ENCODE measurements around the gene PSME3IP1.
A peak's percentile ranks its signal among the peaks of the same experiment; 100 is the strongest.
"Not testable (repeated sequence)": the region's sequence is repeated elsewhere in the genome, so short reads cannot be mapped to it uniquely, and the experiment has no call there.

The PSME3IP1 gene, protein sequence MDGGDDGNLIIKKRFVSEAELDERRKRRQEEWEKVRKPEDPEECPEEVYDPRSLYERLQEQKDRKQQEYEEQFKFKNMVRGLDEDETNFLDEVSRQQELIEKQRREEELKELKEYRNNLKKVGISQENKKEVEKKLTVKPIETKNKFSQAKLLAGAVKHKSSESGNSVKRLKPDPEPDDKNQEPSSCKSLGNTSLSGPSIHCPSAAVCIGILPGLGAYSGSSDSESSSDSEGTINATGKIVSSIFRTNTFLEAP

GRCh38 chr16:57185945-57186871 is at the start of gene PSME3IP1, which contains the start of gene RSPRY1:
PSME3IP1 (minus strand) TSS chr16:57186039; CDS start chr16:57173854, 12,185 bp downstream.
RSPRY1 (plus strand) TSS chr16:57186329; CDS start chr16:57204659, 18,330 bp downstream.
- peak; percentile 83 to 99 for DNase-seq

DNA sequence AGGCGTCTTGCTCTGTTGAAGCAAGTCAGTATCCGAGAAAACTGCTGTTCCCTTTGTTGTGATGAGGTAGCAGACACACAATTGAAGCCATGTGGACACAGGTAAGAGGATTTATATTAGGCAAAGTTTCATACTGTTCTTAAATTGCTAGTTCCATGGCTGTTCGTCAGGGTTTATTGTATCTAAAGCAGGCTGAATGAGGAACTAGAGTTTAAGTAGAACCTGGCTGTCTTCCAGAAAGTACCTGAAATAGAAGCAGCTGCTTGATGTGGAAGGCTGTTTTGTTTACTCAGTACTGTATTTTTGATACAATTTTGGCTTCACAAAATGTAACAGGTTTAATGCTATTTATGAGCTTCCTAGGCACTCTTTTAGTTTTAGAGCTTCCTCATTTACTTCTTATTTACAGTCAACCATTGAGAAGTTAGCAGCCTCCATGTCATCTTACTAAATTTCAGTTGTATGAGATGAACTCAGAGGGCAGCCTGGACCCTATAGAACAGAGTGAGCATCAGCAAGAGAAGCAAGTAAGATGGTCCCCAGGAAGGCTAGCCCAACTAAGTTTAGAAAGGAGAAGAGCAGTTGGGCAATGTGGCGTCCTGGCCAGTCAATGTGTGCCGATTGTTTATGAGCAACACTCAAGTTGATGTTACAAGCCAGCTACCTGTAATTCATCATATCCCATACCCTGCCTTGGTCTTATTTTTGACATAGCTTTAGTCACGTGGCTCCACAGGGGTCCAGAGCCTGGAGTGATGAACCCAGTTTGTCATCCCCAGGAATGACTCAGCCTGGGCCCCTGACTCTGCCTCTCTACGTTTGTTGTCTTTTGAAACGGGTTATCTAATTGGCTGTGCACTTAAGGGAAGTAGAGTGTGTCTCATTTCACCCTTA is 49.5 kb upstream of the PSME3IP1 start:
- DNase-seq: no peak

- DNase-seq: no peak
Measured at GRCh38 chr16:57234707-57235092, 48.9 kb upstream of the PSME3IP1 start.

DNA sequence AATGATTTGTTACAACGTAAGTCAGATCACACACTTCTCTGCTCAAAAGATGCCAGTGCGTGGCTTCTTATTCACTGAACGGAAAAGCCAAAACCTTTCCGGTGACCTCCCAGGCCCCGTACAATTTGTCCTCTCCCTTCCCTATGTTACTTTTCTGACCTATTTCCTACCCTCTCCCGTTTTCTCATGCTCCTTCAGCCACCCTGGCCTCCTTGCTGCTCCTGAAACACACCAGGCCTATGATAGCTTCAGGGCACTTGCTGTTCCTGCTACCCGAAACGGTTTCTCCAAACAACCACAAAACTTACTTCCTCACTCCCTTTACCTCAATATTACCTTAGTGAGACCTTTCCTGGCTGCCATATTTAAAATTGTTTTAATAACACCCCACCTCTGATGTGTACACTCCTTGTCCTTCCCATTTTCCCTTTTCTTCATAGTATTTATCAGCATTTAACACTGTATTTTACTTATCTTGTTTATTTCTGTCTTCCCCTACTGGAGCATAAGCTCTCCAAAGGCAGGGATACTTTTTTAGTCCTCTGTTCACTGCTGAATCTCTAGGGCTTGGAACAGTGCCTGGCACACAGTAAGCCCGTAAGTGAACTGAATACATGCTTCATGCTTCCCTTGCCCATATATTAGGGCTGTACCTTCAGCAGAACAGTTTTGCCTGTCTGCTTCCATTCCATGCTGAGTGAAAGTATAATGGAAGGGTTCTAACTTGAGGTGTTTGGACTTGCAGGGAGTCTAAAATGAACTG is 48.3 kb upstream of the PSME3IP1 start:
- no peak for DNase-seq

GRCh38 chr16:57231821-57232350 is 46.0 kb upstream of the PSME3IP1 start:
- no peak for DNase-seq

- DNase-seq: no peak
Measured at GRCh38 chr16:57229079-57229478, 43.2 kb upstream of the PSME3IP1 start.

DNA sequence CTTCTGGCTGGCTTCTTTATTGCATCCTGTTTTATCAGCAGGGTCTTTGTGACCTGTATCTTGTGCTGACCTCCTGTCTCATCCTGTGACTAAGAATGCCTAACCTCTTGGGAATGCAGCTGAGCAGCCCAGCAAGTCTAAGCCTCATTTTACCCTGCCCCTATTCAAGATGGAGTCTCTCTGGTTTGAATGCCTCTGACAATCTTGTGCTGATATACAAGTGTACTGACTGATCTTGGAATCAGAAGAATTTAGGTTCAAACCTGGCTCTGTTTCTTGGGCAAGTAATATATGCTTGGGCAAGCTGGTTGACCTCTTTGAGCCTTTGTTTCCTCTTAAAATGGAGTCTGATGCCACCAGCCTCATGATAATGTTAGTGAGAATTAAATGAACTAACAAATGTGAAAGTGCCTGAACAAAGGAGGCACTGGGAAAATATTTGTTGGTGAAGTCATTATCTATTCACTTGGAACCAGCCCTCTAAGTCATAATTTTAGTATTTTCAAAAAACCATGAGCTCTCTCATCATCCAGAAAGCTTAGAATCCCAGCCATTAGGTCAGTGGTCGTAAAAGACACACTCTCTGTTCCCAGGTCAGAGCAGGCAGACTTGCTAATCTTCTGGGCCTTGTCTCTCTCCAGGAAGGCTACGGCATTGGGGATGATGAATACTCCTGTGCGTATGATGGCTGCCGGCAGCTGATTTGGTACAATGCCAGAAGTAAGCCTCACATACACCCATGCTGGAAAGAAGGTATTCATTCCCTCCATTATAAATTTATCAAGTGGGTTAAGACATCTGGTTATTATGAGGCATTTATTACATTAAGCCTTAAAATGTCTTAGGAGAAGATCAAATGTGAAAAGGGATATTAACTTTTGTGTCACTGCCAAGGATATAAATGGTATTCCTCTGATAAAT is 41.1 kb upstream of the PSME3IP1 start:
- DNase-seq: no peak

DNA sequence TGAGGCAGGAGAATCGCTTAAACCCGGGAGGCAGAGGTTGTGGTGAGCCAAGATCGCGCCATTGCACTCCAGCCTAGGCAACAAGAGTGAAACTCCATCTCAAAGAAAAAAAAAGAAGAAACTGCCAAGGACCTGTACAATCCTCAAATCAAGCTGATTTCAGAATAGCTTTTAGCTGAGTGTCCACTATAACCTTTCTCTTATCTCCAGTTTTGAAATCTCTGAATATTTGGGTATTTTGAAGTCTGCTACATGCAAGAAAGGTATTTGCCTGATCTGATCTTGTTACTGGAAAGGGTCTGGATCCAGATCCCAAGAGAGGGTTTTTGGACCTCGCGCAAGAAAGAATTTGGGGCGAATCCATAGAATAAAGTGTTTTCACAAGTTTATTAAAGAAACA is 40.1 kb upstream of the PSME3IP1 start:
- DNase-seq: no peak

- DNase-seq: no peak
Measured at GRCh38 chr16:57224651-57225335, 39.0 kb upstream of the PSME3IP1 start.

DNA sequence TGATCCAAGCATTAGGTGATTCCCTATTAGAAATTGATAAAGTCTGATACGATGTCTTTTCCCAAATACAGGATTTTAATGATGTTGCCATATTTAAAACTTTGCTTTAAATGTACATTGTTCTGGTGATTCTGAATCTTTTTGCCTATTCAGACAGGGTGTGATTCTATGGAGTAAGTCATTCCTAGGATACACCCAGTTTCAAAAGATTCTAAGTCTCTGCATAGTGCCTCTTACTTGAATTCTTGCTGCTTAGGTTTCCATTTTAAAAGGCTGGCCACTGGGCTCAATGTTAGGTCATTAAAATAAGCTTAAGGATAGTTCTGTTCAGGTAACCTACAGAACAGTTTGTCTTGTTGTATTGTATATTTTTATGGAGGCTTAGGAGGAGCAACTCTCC is 37.2 kb upstream of the PSME3IP1 start:
- DNase-seq: no peak

GRCh38 chr16:57216968-57217367 is 31.1 kb upstream of the PSME3IP1 start:
- no peak for DNase-seq

DNA sequence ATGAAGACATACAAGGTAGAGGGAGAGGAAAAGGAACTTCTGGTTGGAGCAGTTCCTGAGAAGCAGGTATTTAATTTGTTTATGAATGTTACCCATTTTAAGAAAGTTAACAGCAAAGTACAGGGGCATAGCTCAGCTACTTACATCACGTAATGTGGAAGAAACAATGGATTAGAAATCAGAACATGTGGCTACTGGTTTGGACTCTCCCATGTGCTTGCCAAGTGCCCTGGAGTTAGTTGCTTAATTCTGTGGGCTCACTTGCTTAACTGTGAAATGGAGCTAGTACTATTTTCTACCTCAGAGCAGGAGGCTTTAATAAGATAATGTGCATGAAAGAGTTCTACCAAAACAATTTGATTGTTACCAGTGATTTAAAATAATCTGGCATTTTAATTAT is 27.6 kb upstream of the PSME3IP1 start:
- DNase-seq: no peak

- no peak for DNase-seq
Measured at GRCh38 chr16:57209780-57210179, 23.9 kb upstream of the PSME3IP1 start.

GRCh38 chr16:57208926-57209325 is 23.1 kb upstream of the PSME3IP1 start:
- no peak for DNase-seq

GRCh38 chr16:57204675-57205074 is 18.8 kb upstream of the PSME3IP1 start:
- DNase-seq: no peak

- DNase-seq: no peak
Measured at GRCh38 chr16:57203451-57203850, 17.6 kb upstream of the PSME3IP1 start.

GRCh38 chr16:57202095-57202886 is 16.5 kb upstream of the PSME3IP1 start:
- DNase-seq: no peak

GRCh38 chr16:57200926-57201325 is 15.1 kb upstream of the PSME3IP1 start:
- not testable (repeated sequence) for DNase-seq

- DNase-seq: not testable (repeated sequence)
Measured at GRCh38 chr16:57200321-57200720, 14.5 kb upstream of the PSME3IP1 start.
